SK-N-SH (cell line): ENCODE data around the gene OPHN1. TPM values are rescaled to one million over a fixed set of nuclear protein-coding genes. Genes with fewer than 3 reads are reported as not detected.
A peak's percentile ranks its signal among the peaks of the same experiment; 100 is the strongest.

ENCODE experiments used
- CTCF ChIA-PET: fragments of 300-600, 350-600 bp; formaldehyde crosslinking; extraction: SDS; loops from one replicate; lab custom pipeline; 2021; lab: Yijun Ruan, JAX
- POLR2A ChIA-PET: fragments of 350-600 bp; sonication (Branson Sonifier 250); formaldehyde crosslinking; extraction: SDS; loops from one replicate; lab custom pipeline; 2020; ENCODE audit warnings: antibody characterized with exemption, inconsistent platforms; lab: Yijun Ruan, JAX
- DNase-seq: peaks from one replicate; pipeline ENCODE4 v3.0.0; 2012
- H2AFZ ChIP-seq: fragments of 200-600 bp; sonication (generic); 2 replicates; pipeline ENCODE4 v1.8.1; 2016; ENCODE audit warnings: antibody characterized with exemption, mild to moderate bottlenecking, low read depth
- H3F3A ChIP-seq: fragments of 200-600 bp; sonication (generic); replicated peaks from 2 replicates; pipeline ENCODE3; 2016; ENCODE audit warnings: antibody characterized with exemption, mild to moderate bottlenecking; ENCODE audit not compliant: insufficient read depth
- H3K27ac ChIP-seq, 2 experiments: fragments of 200-500 bp in 1 of 2; fragments of 200-600 bp in 1 of 2; sonication (Bioruptor generic) in 1 of 2; sonication (generic), shearing (Covaris generic) in 1 of 2; 2 replicates each; pipeline versions ENCODE4 v1.5.1 to v1.6.1; 2014 to 2016; ENCODE audit warnings: low read depth in 2 of 2, inconsistent platforms in 1 of 2, low read length in 1 of 2, mild to moderate bottlenecking in 1 of 2, mixed read lengths in 1 of 2
- H3K27me3 ChIP-seq: fragments of 200-600 bp; sonication (generic), shearing (Covaris generic); 2 replicates; pipeline ENCODE4 v1.6.1; 2016; ENCODE audit warnings: mixed run types; ENCODE audit not compliant: insufficient read depth
- H3K36me3 ChIP-seq, 2 experiments: fragments of 200-500 bp in 1 of 2; fragments of 200-600 bp in 1 of 2; sonication (Bioruptor generic) in 1 of 2; sonication (generic) in 1 of 2; replicated peaks in 1 of 2; 2 replicates each; pipeline versions ENCODE3 to v1.5.1; 2014 to 2016; ENCODE audit warnings: low read length in 1 of 2, mild to moderate bottlenecking in 1 of 2; ENCODE audit not compliant: insufficient read depth in 2 of 2, control insufficient read depth in 1 of 2
- H3K4me1 ChIP-seq, 2 experiments: fragments of 200-500 bp in 1 of 2; fragments of 200-600 bp in 1 of 2; sonication (Bioruptor generic) in 1 of 2; sonication (generic), shearing (Covaris generic) in 1 of 2; 2 replicates each; pipeline versions ENCODE4 v1.5.1 to v1.6.1; 2014 to 2016; ENCODE audit warnings: low read depth in 1 of 2, low read length in 1 of 2, mixed run types in 1 of 2; ENCODE audit not compliant: insufficient read depth in 2 of 2, control insufficient read depth in 1 of 2
- H3K4me2 ChIP-seq: fragments of 200-600 bp; sonication (generic), shearing (Covaris generic); 2 replicates; pipeline ENCODE4 v1.6.1; 2017; ENCODE audit warnings: mixed run types
- H3K4me3 ChIP-seq, 2 experiments: fragments of 200-500 bp in 1 of 2; fragments of 200-600 bp in 1 of 2; sonication (Bioruptor generic) in 1 of 2; sonication (generic), shearing (Covaris generic) in 1 of 2; 2 replicates each; pipeline versions ENCODE4 v1.5.1 to v1.8.1; 2014 to 2016; ENCODE audit warnings: low read depth in 2 of 2, inconsistent platforms in 1 of 2, low read length in 1 of 2, mild to moderate bottlenecking in 1 of 2, mixed read lengths in 1 of 2, moderate library complexity in 1 of 2
- H3K79me2 ChIP-seq: fragments of 200-600 bp; sonication (generic); 2 replicates; pipeline ENCODE4 v1.8.1; 2017; ENCODE audit warnings: mild to moderate bottlenecking; ENCODE audit not compliant: insufficient read depth
- H3K9ac ChIP-seq: fragments of 200-600 bp; sonication (generic); 2 replicates; pipeline ENCODE4 v1.6.1; 2017; ENCODE audit warnings: mixed run types
- H3K9me2 ChIP-seq: fragments of 200-600 bp; sonication (generic); 2 replicates; pipeline ENCODE4 v1.6.1; 2017; ENCODE audit warnings: mixed run types
- H3K9me3 ChIP-seq: fragments of 200-600 bp; sonication (generic); 2 replicates; pipeline ENCODE4 v1.6.1; 2017; ENCODE audit warnings: mixed run types, mild to moderate bottlenecking, moderate library complexity
- H4K20me1 ChIP-seq: fragments of 200-600 bp; sonication (generic); 2 replicates; pipeline ENCODE4 v1.6.1; 2017; ENCODE audit warnings: mild to moderate bottlenecking, mixed run types; ENCODE audit not compliant: insufficient read depth
- CTCF ChIP-seq: fragments of 200-600 bp; sonication (generic); IDR thresholded peaks from 2 replicates; pipeline ENCODE4 v1.6.1; 2017; ENCODE audit warnings: antibody characterized with exemption, mild to moderate bottlenecking, moderate library complexity
- ELF1 ChIP-seq: IDR thresholded peaks from 2 replicates; pipeline ENCODE4 v1.4.0; 2012
- EZH2phosphoT487 ChIP-seq: fragments of 200-600 bp; sonication (generic); IDR thresholded peaks from 2 replicates; pipeline ENCODE4 v1.6.1; 2017; ENCODE audit warnings: low read depth, mixed run types, mild to moderate bottlenecking, antibody characterized with exemption, moderate library complexity, borderline replicate concordance
- FOSL2 ChIP-seq: IDR thresholded peaks from 2 replicates; pipeline ENCODE4 v1.4.0; 2012; ENCODE audit warnings: low read depth, mild to moderate bottlenecking, moderate library complexity, borderline replicate concordance
- IRF3 ChIP-seq: fragments of 150-350 bp; IDR thresholded peaks from 2 replicates; pipeline ENCODE4 v1.6.1; 2016; ENCODE audit warnings: mild to moderate bottlenecking, low read depth, low read length
- MAX ChIP-seq: IDR thresholded peaks from 2 replicates; pipeline ENCODE4 v1.4.0; 2012; ENCODE audit warnings: low read depth
- NFIC ChIP-seq: IDR thresholded peaks from 2 replicates; pipeline ENCODE4 v1.4.0; 2012; ENCODE audit warnings: borderline replicate concordance
- NRF1 ChIP-seq: IDR thresholded peaks from 2 replicates; pipeline ENCODE4 v1.6.1; 2012; ENCODE audit warnings: low read depth, mild to moderate bottlenecking, low read length
- PBX3 ChIP-seq: IDR thresholded peaks from 2 replicates; pipeline ENCODE4; 2012
- POLR2AphosphoS5 ChIP-seq: IDR thresholded peaks from 2 replicates; pipeline ENCODE4 v1.6.1; 2012; ENCODE audit warnings: low read depth, low read length
- RAD21 ChIP-seq: IDR thresholded peaks from 2 replicates; pipeline ENCODE4 v1.6.1; 2012; ENCODE audit warnings: mild to moderate bottlenecking, low read length
- SIN3A ChIP-seq: IDR thresholded peaks from 2 replicates; pipeline ENCODE4 v1.6.1; 2012; ENCODE audit warnings: low read depth, mild to moderate bottlenecking, low read length, moderate library complexity, borderline replicate concordance
- SMC3 ChIP-seq: IDR thresholded peaks from 2 replicates; pipeline ENCODE4 v1.6.1; 2012; ENCODE audit warnings: low read depth, low read length, improper control_type of control experiment
- TAF1 ChIP-seq: IDR thresholded peaks from 2 replicates; pipeline ENCODE4 v1.6.1; 2012; ENCODE audit warnings: low read depth, mild to moderate bottlenecking, low read length, moderate library complexity, borderline replicate concordance
- TCF12 ChIP-seq: IDR thresholded peaks from 2 replicates; pipeline ENCODE4 v1.4.0; 2012
- TEAD4 ChIP-seq: IDR thresholded peaks from 2 replicates; pipeline ENCODE4 v1.4.0; 2012; ENCODE audit warnings: mild to moderate bottlenecking, borderline replicate concordance; ENCODE audit not compliant: insufficient read depth
- USF1 ChIP-seq: IDR thresholded peaks from 2 replicates; pipeline ENCODE4 v1.4.0; 2012; ENCODE audit warnings: low read depth, borderline replicate concordance
- USF2 ChIP-seq: fragments of 150-350 bp; IDR thresholded peaks from 2 replicates; pipeline ENCODE4 v1.6.1; 2017; ENCODE audit warnings: antibody characterized with exemption, low read length, low read depth, borderline replicate concordance
- WGBS: methylation state at CpG from one replicate; pipeline ENCODE4 v1.1.6; 2017; ENCODE audit warnings: low lambda C conversion rate; 5-methylcytosine and 5-hydroxymethylcytosine counted together
- polyA plus RNA-seq, 3 experiments: library from polyadenylated mRNA; depleted of rRNA; stranded (reverse); fragments of >200 nt; gene quantifications; 2 replicates each; pipeline ENCODE4 v1.2.3, GENCODE V29; 2012

Gene OPHN1
- polyA plus RNA-seq, 1 of the 3 experiments (the other 2 are of a cell fraction) = 1.7 TPM

- no peak for TF ChIP-seq IRF3
- no peak for TF ChIP-seq POLR2AphosphoS5
- TF ChIP-seq RAD21 = no peak
Measured at GRCh38 chrX:68416592-68416991, 16.7 kb downstream of the OPHN1 start (continued).

GRCh38 chrX:68415316-68415715 lies 18.0 kb downstream of the OPHN1 start:
- no peak for TF ChIP-seq TAF1
- TF ChIP-seq TEAD4 = no peak
- TF ChIP-seq NFIC = peak; percentile 31; the same call in 1 of the 2 replicates
- no peak for TF ChIP-seq CTCF
- TF ChIP-seq TCF12 = peak; percentile 44; the same call in 1 of the 2 replicates
- TF ChIP-seq NRF1 = no peak
- no peak for TF ChIP-seq FOSL2
- TF ChIP-seq MAX = no peak
- no peak for TF ChIP-seq RAD21
- no peak for TF ChIP-seq SIN3A
- no peak for TF ChIP-seq USF1
- TF ChIP-seq PBX3 = peak; percentile 54
- no peak for TF ChIP-seq USF2
- no peak for TF ChIP-seq SMC3
- TF ChIP-seq EZH2phosphoT487 = no peak
- TF ChIP-seq ELF1 = no peak
- WGBS = 23% methylated on average over 1 of the region's 1 CpG
- Histone ChIP-seq H3K9me2 (no peaks in the 10 kb centered on the region), H3K4me3 (no peak overlapping the region), H3K4me1 (peaks cover 0 to 4% of the 10 kb centered on the region in 2 experiments; a peak in 1 of 4 replicates), H3K79me2 (no peaks in the 10 kb centered on the region), H3K27me3 (peaks cover 3% of the 10 kb centered on the region; the same call in 1 of the 2 replicates), H3K27ac (no peak overlapping the region), H3K9me3 (no peaks in the 10 kb centered on the region), H3K4me2 (no peak overlapping the region), H4K20me1 (0 out of 2 replicates have a peak, but pooled peaks cover 3% of the 10 kb centered on the region), H2AFZ (no peak overlapping the region), H3K36me3 (no peaks in the 10 kb centered on the region), H3F3A (no peaks in the 10 kb centered on the region), H3K9ac (no peak overlapping the region)
- ChIA-PET POLR2A (no interaction called here), CTCF (no interaction called here)
- no peak for DNase-seq
